ENCODE measurements around the gene LYPD1.

LYPD1 gene

DNA sequence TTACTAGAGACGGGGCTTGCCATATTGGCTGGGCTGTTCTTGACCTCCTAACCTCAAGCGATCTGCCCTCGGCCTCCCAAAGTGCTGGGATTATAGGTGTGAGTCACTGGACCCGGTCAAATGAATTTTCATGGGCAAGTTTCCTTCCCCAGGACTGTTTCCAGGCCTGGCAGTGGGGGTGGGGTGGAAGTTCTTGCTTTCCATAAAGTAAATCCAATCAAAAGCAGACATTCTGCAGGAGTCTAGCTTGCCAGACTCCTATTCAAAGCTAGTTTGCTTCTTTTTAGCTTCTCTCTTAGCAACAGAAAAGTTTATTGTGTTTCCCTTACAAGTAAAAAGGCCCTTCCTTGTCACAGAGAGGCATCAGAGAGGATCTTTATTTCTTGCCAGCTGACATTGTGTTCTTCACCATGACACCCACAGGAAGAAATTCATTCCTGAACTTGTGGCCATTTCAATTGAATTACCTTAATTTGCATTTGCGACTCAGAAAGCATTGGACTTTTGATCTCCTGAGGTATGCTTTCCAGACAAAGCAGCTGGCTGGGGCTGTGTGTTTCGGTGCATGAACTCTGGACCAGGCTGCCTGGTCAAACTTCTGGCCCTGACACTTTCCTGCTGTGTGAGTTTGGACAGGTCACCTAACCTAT lies 37.9 kb downstream of the LYPD1 start:
- no peak overlapping the region for H3K4me3 ChIP-seq (ENCODE audit: low read depth, low read length)
- no peak for DNase-seq (ENCODE audit: low read depth)
- TF ChIP-seq, protein P1, sequence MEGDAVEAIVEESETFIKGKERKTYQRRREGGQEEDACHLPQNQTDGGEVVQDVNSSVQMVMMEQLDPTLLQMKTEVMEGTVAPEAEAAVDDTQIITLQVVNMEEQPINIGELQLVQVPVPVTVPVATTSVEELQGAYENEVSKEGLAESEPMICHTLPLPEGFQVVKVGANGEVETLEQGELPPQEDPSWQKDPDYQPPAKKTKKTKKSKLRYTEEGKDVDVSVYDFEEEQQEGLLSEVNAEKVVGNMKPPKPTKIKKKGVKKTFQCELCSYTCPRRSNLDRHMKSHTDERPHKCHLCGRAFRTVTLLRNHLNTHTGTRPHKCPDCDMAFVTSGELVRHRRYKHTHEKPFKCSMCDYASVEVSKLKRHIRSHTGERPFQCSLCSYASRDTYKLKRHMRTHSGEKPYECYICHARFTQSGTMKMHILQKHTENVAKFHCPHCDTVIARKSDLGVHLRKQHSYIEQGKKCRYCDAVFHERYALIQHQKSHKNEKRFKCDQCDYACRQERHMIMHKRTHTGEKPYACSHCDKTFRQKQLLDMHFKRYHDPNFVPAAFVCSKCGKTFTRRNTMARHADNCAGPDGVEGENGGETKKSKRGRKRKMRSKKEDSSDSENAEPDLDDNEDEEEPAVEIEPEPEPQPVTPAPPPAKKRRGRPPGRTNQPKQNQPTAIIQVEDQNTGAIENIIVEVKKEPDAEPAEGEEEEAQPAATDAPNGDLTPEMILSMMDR (IDR thresholded peaks at IDR 0.05; ENCODE audit: control insufficient read depth, extremely low read depth, insufficient read depth) = no peak

DNA sequence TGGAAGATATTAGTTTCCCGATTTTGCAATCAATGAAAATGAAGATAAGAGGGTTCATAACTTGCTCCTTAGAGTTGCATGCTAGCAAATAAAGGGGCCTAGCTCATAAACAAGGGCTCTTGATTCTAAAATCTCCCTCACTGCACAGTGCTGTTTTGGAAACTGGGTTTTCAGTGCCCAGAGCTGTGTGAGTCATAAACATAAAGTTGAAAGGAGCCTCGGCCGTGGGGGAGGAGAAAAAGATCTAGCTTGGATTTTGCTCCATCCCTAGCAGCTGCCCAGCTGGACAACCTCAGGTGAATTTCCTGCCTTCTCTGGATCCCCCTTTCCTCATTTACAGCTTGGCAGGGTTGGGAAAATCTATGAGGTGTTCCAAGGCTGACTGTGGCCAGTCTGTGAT lies 42.5 kb downstream of the LYPD1 start:
- no peak for DNase-seq (ENCODE audit: low read depth)

DNA sequence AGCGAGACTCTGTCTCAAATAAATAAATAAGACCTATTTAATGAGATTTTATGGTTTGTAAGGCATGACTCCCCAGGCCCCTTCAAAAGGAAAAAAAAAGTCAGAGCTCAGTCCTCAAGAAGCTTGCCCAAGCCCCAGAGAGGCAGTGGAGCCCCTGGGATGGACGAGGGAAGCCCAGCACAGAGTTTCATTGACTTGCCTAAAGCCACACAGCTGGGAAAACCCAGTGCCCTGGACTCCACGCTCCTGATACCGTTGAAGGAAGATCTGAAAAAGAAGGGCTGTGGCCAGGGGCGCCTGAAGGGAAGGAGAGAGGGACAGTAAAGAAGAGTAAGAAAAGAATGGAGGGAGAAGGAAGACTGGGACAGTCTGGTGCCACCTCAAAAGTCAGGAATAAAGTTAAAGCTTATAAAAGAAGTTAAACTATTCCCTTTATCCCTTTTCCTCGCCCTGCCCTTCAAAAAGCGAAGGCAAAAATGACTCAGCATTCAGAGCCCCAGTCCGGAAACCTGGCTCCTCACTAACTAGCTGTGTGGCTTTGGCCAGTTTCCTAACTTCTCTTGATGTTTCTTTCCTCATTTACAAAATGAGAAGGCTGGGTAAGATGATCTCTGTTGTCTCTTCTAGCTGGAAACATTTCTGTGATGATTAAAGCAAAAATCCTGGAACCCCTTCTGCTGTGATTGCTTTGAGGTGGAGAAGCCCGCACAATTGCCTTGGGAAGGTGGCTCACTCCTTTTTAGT lies 46.7 kb downstream of the LYPD1 start:
- TF ChIP-seq, protein P1 (IDR thresholded peaks at IDR 0.05; ENCODE audit: control insufficient read depth, extremely low read depth, insufficient read depth) = no peak
- no peak for DNase-seq (ENCODE audit: low read depth)
- H3K4me3 ChIP-seq (ENCODE audit: low read depth, low read length) = no peak overlapping the region

More for the DNA sequence above, 42.5 kb downstream of the LYPD1 start:
- TF ChIP-seq, protein P1 (IDR thresholded peaks at IDR 0.05; ENCODE audit: control insufficient read depth, extremely low read depth, insufficient read depth) = no peak
- H3K4me3 ChIP-seq (ENCODE audit: low read depth, low read length) = no peak overlapping the region

DNA sequence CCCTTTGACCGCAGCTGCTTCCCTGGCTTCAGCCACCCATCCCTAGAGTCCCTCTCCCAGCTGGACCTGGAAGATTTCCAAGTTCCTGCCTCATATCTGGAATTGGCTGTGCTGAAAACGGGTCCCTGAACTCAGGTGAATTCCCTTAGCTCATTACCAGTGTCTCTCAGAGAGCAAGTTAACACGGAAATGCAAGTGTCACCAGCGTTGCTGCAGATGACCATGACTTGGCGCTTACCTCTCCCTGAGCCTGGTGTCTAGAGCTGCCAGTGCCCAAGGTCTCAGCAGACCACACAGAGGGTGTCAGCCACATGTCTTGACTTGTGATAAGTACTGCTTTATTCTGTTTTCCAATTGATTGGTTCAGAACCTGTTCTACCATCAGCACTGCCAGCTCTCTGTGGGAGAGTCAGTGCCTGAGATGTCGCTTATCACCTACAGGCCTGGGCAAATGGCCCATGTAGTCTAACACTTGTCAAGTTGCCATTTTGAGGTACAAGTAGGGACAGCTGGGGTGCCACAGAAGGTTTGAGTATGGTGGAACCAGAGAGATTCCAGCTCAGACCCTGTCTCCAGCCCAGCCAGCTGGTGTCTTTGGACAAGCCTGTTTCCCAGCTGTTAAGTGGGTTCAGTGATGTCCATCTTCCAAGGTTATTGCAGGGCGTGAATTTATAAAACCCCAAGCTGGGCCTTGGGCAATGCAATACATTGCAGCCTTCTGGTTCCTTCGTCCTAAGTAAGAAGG lies 48.7 kb downstream of the LYPD1 start:
- no peak for DNase-seq (ENCODE audit: low read depth)
- TF ChIP-seq, protein P1 (IDR thresholded peaks at IDR 0.05; ENCODE audit: control insufficient read depth, extremely low read depth, insufficient read depth) = no peak
- no peak overlapping the region for H3K4me3 ChIP-seq (ENCODE audit: low read depth, low read length)

DNA sequence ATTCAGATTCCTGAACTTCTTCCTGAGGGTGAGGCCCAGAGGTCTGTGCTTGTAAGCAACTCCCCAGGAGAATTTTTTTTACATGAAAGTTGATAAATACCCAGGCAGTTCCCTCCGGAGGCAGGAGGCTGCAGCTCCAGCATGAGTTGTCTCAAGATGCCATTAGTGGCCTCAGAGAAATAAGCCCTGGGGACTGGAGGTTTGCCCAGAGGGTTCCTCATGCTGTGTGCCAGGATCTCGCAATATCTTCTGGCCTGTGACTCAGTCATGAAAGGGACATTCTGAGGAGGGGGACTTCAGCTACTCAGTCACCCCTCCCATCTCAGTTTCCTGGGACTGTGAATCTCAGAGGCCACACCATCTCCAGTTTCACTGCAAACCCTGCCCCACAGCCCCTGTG lies 49.9 kb downstream of the LYPD1 start:
- DNase-seq (ENCODE audit: low read depth) = no peak
- TF ChIP-seq, protein P1 (IDR thresholded peaks at IDR 0.05; ENCODE audit: control insufficient read depth, extremely low read depth, insufficient read depth) = no peak
- H3K4me3 ChIP-seq (ENCODE audit: low read depth, low read length) = no peak overlapping the region

DNA sequence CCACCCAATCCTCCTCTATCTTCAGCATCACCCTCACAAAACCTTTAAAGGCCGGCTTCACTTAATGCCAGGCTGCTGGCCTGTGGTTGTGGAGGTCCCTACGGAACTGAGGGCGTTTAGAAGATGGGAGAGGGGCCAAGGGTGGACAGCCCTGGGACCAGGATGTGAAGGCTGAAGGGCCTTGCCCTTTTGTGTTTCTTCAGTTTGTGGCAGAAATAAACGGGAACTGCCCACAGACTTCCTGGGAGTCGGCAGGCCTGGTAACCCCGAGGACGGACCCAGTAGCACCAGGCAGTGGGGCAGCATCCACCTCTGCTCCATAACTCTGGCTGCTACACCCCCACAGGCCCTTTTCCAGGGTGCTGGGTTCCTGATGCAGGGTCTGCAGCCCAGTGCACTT lies 51.3 kb downstream of the LYPD1 start:
- DNase-seq (ENCODE audit: low read depth) = no peak
- H3K4me3 ChIP-seq (ENCODE audit: low read depth, low read length) = no peak overlapping the region
- TF ChIP-seq, protein P1 (IDR thresholded peaks at IDR 0.05; ENCODE audit: control insufficient read depth, extremely low read depth, insufficient read depth) = no peak

Measured in LNCaP clone FGC (cell line).